Upper lobe of right lung (tissue), 1 donor: ENCODE data around the gene TRIM69. TPM values are rescaled to one million over a fixed set of nuclear protein-coding genes. Genes with fewer than 3 reads are reported as not detected.
"Not testable (repeated sequence)": the region's sequence is repeated elsewhere in the genome, so short reads cannot be mapped to it uniquely, and the experiment has no call there.

Source experiments
- ATAC-seq: fragments of 200-7000 bp; cut with Tn5 transposase; one replicate; pipeline ENCODE4 v1.9.1; 2020; ENCODE audit warnings: mild to moderate bottlenecking, moderate library complexity
- DNase-seq: peaks from one replicate; pipeline ENCODE4 v3.0.0-alpha.2; 2020
- H3K27ac ChIP-seq: fragments of 200-600 bp; one replicate; pipeline ENCODE4 v1.8.0; 2022
- H3K27me3 ChIP-seq: fragments of 200-600 bp; one replicate; pipeline ENCODE4 v1.8.0; 2022; ENCODE audit warnings: mild to moderate bottlenecking
- H3K36me3 ChIP-seq: fragments of 200-600 bp; one replicate; pipeline ENCODE4 v1.8.0; 2022
- H3K4me1 ChIP-seq: fragments of 200-600 bp; one replicate; pipeline ENCODE4 v1.8.0; 2022
- H3K4me3 ChIP-seq: fragments of 200-600 bp; one replicate; pipeline ENCODE4 v1.8.0; 2022; ENCODE audit warnings: mild to moderate bottlenecking
- H3K9me3 ChIP-seq: fragments of 200-600 bp; one replicate; pipeline ENCODE4 v1.8.0; 2022
- CTCF ChIP-seq: fragments of 200-600 bp; IDR thresholded peaks from one replicate; pipeline ENCODE4 v1.8.0; 2022; ENCODE audit warnings: antibody characterized with exemption
- intact Hi-C: fragments of 100-400 bp; cut with DNase I; formaldehyde crosslinking; loops from one replicate; pipeline ENCODE4 v1.11.0; 2022
- total RNA-seq: library from RNA; stranded (reverse); fragmentation: NEBNext Ultra II Directional; extraction: Animal tissue kit (Norgen Biotek cat#: 25700); gene quantifications from one replicate; pipeline ENCODE4 v1.2.1, GENCODE V29; 2021
- donor health status: DM: no; HTN: yes; CAD: no; lungs with severe emphysema.

Gene TRIM69
- total RNA-seq, 1 donor from 2014 or later = 25.4 TPM

DNA sequence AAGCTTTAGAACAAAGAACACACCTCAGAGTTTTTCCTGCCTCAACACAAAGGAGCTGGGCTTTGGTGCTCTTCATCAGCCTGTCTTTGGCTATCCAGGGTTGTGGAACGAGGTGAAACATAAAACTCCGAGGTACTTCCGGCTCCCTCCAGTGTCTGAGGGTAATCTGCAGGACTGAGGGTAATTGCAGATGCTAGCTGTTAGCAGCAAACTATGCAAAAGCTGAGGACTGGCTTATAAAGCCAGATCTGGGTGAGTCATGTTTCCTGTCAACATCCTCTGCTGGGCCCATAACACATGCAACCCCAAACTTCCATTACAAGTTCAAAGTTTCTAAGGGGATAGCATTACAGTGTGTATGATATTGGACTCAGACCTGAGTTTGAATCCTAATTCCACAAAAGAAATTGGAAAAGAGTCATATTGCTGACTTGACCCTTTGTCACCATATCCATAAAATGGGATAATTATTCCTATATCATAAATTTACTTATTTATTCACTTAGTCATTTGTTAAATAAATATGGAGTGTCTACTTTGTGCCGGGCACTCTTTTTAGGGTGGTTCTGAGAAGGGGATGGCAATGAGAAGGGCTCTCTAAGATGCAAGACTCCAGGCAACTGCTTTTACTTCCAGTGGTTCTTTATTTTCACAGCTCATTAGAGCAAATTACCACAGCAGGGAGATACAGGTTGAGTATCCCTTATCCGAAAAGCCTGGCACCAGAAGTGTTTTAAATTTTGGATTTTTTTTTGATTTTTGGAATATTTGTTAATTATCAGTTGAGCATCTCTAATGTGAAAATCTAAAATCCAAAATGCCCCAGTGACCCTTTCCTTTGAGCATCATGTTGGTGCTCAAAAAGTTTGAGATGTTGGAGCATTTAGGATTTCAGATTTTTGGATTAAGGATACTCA lies 9.5 kb upstream of the TRIM69 start:
- ATAC-seq = peak; percentile 34
- peaks cover 43% of the 10 kb centered on the region for H3K4me1 ChIP-seq
- peak overlapping the region; percentile 99 for H3K27ac ChIP-seq
- no peak for TF ChIP-seq CTCF
- intact Hi-C loops = no loop called here
- no peaks in the 10 kb centered on the region for H3K9me3 ChIP-seq
- H3K36me3 ChIP-seq = peaks cover 6% of the 10 kb centered on the region
- H3K4me3 ChIP-seq = peak overlapping the region; percentile 23
- no peaks in the 10 kb centered on the region for H3K27me3 ChIP-seq
- no peak for DNase-seq

DNA sequence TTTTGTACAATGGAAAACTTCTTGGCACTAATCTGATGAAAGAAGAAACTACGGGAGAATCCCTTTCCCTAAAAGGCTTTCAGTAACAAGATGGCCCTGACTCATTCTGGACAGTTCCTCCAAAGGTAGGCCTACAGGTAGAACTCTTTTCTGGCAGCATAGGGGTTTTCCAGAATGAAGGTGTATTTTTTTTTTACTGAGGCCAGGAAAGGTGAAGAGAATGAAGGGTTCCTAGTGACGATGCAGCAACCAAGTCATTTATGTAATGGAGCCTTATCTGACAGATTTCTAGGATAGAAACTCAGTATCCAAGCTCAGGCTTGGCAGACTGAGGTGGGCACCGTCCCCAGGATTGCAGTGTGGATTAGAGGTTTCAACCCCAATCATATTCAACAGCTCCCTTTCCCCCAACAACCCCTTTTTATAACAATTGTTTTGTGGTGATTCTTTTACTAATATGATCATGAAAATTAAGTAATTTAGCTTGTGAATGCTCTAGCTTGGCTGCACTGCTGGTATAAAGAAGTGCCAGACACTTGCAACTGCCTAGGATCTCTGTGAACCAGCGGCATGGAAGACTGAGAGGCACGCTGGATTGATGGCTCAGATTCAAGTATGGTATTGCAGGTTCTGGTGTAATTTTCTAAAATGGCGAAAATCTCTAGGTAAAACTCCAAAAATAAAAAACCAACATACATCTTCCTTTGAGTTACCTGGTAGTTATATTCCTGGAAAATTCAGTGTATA lies 8.7 kb upstream of the TRIM69 start:
- Histone ChIP-seq H3K4me1 (peaks cover 43% of the 10 kb centered on the region), H3K27me3 (no peaks in the 10 kb centered on the region), H3K36me3 (peaks cover 9% of the 10 kb centered on the region), H3K4me3 (peak overlapping the region; percentile 91), H3K9me3 (no peaks in the 10 kb centered on the region), H3K27ac (peak overlapping the region; percentile 99)
- intact Hi-C loops = no loop called here
- no peak for DNase-seq
- ATAC-seq = no peak
- no peak for TF ChIP-seq CTCF

- Histone ChIP-seq H3K4me3 (peak overlapping the region; percentile 91), H3K27ac (peak overlapping the region; percentile 99), H3K4me1 (peaks cover 43% of the 10 kb centered on the region)
- DNase-seq, H3K27me3 ChIP-seq, H3K36me3 ChIP-seq, intact Hi-C loops, H3K9me3 ChIP-seq, ATAC-seq: not testable (repeated sequence)
Observed at GRCh38 chr15:44728232-44728575, 8.1 kb upstream of the TRIM69 start.

GRCh38 chr15:44728576-44729407 lies 7.5 kb upstream of the TRIM69 start:
- H3K27me3 ChIP-seq = no peaks in the 10 kb centered on the region
- no peaks in the 10 kb centered on the region for H3K9me3 ChIP-seq
- H3K27ac ChIP-seq = peak overlapping the region; percentile 99
- TF ChIP-seq CTCF = no peak
- DNase-seq (peak; percentile 97), ATAC-seq (peak; percentile 95)
- H3K36me3 ChIP-seq = peaks cover 9% of the 10 kb centered on the region
- intact Hi-C loops = no loop called here
- H3K4me1 ChIP-seq = peaks cover 41% of the 10 kb centered on the region
- peak overlapping the region; percentile 91 for H3K4me3 ChIP-seq

DNA sequence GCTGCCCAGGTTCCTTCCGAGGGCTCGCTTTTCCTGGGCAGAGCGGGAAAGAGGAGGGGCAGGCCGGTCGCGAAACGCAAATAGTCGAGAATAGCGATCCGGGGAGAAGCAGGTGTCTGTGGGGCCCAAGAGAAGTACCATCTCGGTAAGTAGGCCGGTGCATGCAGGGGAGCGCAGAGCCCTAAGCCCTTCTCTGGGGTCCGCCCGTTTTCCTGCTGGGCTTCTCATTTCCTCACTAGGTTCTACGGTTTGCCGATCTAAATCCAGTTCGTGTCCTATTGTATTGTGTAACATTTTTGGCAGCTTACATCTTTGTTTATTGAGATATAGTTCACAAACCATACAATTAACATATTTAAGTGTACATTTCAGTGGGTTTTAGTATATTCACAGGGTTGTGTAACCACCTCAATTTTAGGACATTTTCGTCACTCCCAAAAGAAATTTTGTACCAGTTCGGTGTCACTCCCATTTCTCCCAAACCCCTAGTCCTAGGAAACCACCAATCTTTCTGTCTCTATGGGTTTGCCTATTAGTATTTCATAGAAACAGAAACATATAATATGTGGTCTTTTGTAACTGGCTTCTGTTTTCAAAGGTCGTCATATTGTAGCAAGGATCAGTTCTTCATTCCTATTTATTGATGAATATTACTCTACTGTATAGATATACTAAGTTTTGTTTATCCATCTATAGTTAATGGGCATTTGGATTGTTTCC lies 6.8 kb upstream of the TRIM69 start:
- Histone ChIP-seq H3K4me3 (peak overlapping the region; percentile 91), H3K27ac (peak overlapping the region; percentile 99), H3K4me1 (peaks cover 38% of the 10 kb centered on the region), H3K27me3 (no peaks in the 10 kb centered on the region), H3K9me3 (no peaks in the 10 kb centered on the region), H3K36me3 (peaks cover 9% of the 10 kb centered on the region)
- intact Hi-C loops = loop anchor here (10.0 kb wide), 1 partner anchor 75 kb away; no protein-coding TSS in a partner anchor
- ATAC-seq (peak; percentile 8), DNase-seq (peak; percentile 75)
- no peak for TF ChIP-seq CTCF
